AG04450 (cell line): ENCODE results near the gene RYR3. TPM values are rescaled to one million over a fixed set of nuclear protein-coding genes. Genes with fewer than 3 reads are reported as not detected.

Source experiments
- CTCF ChIA-PET: fragments of 300-600, 350-600 bp; formaldehyde crosslinking; extraction: SDS; loops from one replicate; lab custom pipeline; 2022; ENCODE audit warnings: antibody characterized with exemption, inconsistent platforms; lab: Charles Lee
- POLR2A ChIA-PET: fragments of 350-600 bp; formaldehyde crosslinking; extraction: SDS; loops from one replicate; lab custom pipeline; 2021; ENCODE audit warnings: antibody characterized with exemption, inconsistent platforms; lab: Yijun Ruan, JAX
- DNase-seq: peaks from one replicate; pipeline ENCODE4 v3.0.0-alpha.2; 2011; ENCODE audit warnings: low read depth, low spot score
- H3K27ac ChIP-seq: one replicate; pipeline ENCODE4 v1.5.1; 2012; ENCODE audit warnings: low read depth, low read length, control low read depth
- H3K27me3 ChIP-seq: one replicate; pipeline ENCODE4 v1.6.0; 2012; ENCODE audit warnings: low read length; ENCODE audit not compliant: control insufficient read depth, insufficient read depth
- H3K4me3 ChIP-seq: 2 replicates; pipeline ENCODE4 v1.5.1; 2011; ENCODE audit warnings: mild to moderate bottlenecking, low read depth, low read length, control low read depth
- H3K9me3 ChIP-seq: 2 replicates; pipeline ENCODE4 v1.5.1; 2012; ENCODE audit warnings: low read length; ENCODE audit not compliant: control insufficient read depth, insufficient read depth
- CTCF ChIP-seq: IDR thresholded peaks from 2 replicates; pipeline ENCODE4 v1.5.1; 2011; ENCODE audit warnings: low read depth, low read length, control low read depth, inconsistent platforms
- polyA plus RNA-seq: library from polyadenylated mRNA; depleted of rRNA; stranded (reverse); fragments of >200 nt; gene quantifications from 2 replicates; pipeline ENCODE4 v1.2.3, GENCODE V29; 2011

RYR3 gene
- polyA plus RNA-seq, 1 experiment, result not detected

DNA sequence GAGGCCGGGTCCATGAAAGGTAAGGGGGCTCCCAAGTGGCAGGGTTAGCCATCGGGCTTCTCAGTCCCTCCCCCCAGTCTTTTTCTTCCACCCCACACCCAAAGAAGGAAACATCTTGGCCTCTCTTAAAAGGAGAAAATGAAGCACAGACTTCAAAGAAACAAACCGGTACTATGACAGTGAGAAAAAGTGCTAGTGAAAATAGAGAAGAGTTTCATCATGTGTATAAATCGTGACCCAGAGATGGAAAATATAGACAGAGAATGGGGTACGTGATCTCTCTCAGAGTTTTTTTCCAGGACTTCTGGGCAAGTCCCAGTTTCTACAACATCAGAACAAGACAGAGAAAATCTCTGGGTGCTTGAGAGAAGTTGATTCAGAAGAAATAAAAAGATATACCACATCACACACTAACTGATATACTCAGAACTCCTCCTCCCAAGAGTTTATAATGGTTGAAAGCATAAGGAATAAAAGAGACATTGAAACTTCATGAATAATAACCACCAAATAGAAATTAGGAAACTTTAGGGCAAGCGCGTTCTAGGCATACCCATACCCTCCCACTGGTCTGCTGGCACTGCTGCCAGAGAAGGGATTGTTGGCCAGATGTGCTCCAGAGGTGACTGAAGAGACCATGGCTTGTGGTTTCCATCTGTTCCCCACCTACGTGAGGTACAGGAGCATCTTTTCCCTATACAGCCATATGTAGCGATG lies 338.6 kb downstream of the RYR3 start:
- TF ChIP-seq CTCF, result no peak
- no peak overlapping the region for H3K4me3 ChIP-seq
- ChIA-PET POLR2A (no interaction called here), CTCF (no interaction called here)
- H3K9me3 ChIP-seq, result no peaks in the 10 kb centered on the region
- H3K27me3 ChIP-seq, result no peaks in the 10 kb centered on the region
- no peak overlapping the region for H3K27ac ChIP-seq
- no peak for DNase-seq

GRCh38 chr15:33654860-33655259 lies 344.1 kb downstream of the RYR3 start:
- no peak for TF ChIP-seq CTCF
- Histone ChIP-seq H3K4me3 (no peak overlapping the region), H3K27me3 (no peaks in the 10 kb centered on the region), H3K9me3 (no peaks in the 10 kb centered on the region), H3K27ac (no peak overlapping the region)
- CTCF ChIA-PET, result no interaction called here
- POLR2A ChIA-PET, result no interaction called here
- no peak for DNase-seq

GRCh38 chr15:33655488-33655887 lies 344.7 kb downstream of the RYR3 start:
- no peak overlapping the region for H3K4me3 ChIP-seq
- TF ChIP-seq CTCF, result no peak
- POLR2A ChIA-PET, result no interaction called here
- CTCF ChIA-PET, result interaction anchor here (0.5 to 0.7 kb wide), 2 partner anchors 145 to 330 kb away, joined by 3 to 4 read pairs; no protein-coding TSS in a partner anchor
- no peak overlapping the region for H3K27ac ChIP-seq
- H3K27me3 ChIP-seq, result no peaks in the 10 kb centered on the region
- DNase-seq, result no peak
- H3K9me3 ChIP-seq, result no peaks in the 10 kb centered on the region

DNA sequence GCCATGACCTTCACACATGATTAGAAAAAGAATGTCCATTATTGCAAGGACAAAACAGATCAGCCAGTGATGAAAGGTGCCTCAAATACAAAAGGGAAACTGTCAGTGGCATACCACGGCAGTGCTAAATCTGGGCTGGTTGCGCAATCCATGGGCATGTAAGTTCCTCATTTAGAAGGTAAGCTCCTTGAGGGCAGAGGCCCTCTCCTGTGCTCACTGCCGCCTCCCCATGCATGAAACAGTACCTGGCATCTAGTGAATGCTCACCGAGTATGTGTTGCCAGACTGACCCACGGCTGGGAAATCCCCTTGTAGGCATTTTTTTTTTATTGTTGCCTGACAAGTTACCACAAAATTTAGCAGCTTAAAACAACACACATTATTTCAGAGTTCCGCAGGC lies 345.4 kb downstream of the RYR3 start:
- ChIA-PET POLR2A (no interaction called here), CTCF (interaction anchor here (0.7 kb wide), 1 partner anchor 330 kb away, joined by 3 read pairs; no protein-coding TSS in a partner anchor)
- no peaks in the 10 kb centered on the region for H3K27me3 ChIP-seq
- H3K4me3 ChIP-seq, result no peak overlapping the region
- H3K9me3 ChIP-seq, result no peaks in the 10 kb centered on the region
- H3K27ac ChIP-seq, result no peak overlapping the region
- no peak for DNase-seq
- TF ChIP-seq CTCF, result no peak

DNA sequence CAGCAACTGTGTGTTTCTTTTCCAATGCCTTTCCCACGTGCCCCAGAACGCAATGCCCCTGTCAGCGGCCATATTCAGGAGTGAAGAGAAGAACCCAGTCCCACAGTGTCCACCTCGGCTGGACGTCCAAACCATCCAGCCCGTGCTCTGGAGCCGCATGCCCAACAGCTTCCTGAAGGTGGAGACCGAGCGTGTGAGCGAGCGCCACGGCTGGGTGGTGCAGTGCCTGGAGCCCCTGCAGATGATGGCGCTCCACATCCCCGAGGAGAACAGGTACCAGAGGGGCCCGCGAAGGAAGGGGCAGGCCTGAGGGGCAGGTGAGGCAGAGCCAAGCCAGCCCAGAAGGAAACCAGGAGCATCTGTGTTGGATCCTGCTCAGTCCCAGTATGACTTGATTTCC lies 349.4 kb downstream of the RYR3 start:
- H3K27me3 ChIP-seq, result no peaks in the 10 kb centered on the region
- no peak overlapping the region for H3K27ac ChIP-seq
- no peak for TF ChIP-seq CTCF
- H3K9me3 ChIP-seq, result no peaks in the 10 kb centered on the region
- H3K4me3 ChIP-seq, result no peak overlapping the region
- POLR2A ChIA-PET, result no interaction called here
- no peak for DNase-seq
- CTCF ChIA-PET, result no interaction called here
